ENCODE measurements around the gene ACTN2.

Gene ACTN2

DNA sequence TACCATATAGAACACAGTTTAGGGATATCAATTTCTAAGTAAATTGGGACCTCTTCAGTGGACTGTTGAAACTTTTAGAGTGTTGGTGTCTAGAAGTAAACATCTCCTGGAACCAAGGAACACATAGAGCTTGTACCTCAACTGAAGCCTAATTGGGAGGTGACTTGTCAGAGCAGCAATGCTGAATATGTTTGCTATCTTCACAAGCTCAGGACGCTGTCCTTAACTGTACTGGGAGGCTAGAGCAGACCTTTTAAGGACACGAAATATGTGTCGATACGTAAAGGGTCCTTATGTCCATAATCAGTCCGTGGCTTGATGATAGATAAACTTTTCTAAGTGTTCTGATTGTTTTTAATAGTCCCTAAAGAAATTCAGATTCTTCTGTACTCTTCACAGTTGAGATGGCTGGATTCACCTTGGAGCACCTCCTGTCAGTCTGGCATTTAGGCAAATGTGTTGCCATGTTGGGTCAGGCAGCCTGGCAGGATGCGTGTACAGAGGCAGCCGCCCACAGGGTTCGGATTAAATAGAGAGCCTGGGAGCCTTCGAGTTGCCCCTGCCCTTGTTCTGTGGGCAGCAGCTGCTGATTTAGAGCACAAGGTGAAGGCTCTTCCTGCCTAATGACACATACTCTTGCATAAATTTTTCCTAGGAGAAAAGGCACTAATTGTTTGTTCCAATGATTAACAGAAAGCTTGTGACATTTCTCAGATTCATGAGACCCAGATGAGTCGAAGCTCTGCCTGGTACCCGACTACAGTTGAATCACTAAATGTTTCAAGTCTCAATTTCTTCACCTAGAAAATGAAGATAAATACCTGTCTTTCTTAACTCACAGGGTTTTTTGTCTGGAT, 3.6 kb downstream of the ACTN2 start:
- H3K4me3 ChIP-seq (ENCODE audit: control insufficient read depth, low read depth, low read length): no peak overlapping the region

GRCh38 chr1:236691348-236691747, 5.0 kb downstream of the ACTN2 start:
- H3K4me3 ChIP-seq (ENCODE audit: control insufficient read depth, low read depth, low read length): no peak overlapping the region
- no peak for TF ChIP-seq CTCF (conservative IDR thresholded peaks at IDR 0.05; ENCODE audit: control insufficient read depth, insufficient read depth, low read depth, low read length)
- DNase-seq (ENCODE audit: low read depth): no peak

More for the DNA sequence above, 3.6 kb downstream of the ACTN2 start:
- TF ChIP-seq CTCF (conservative IDR thresholded peaks at IDR 0.05; ENCODE audit: control insufficient read depth, insufficient read depth, low read depth, low read length): no peak
- no peak for DNase-seq (ENCODE audit: low read depth)

- no peak overlapping the region for H3K4me3 ChIP-seq (ENCODE audit: control insufficient read depth, low read depth, low read length)
- TF ChIP-seq CTCF (conservative IDR thresholded peaks at IDR 0.05; ENCODE audit: control insufficient read depth, insufficient read depth, low read depth, low read length): no peak
- DNase-seq (ENCODE audit: low read depth): no peak
Observed at GRCh38 chr1:236692128-236692527, 5.8 kb downstream of the ACTN2 start.

DNA sequence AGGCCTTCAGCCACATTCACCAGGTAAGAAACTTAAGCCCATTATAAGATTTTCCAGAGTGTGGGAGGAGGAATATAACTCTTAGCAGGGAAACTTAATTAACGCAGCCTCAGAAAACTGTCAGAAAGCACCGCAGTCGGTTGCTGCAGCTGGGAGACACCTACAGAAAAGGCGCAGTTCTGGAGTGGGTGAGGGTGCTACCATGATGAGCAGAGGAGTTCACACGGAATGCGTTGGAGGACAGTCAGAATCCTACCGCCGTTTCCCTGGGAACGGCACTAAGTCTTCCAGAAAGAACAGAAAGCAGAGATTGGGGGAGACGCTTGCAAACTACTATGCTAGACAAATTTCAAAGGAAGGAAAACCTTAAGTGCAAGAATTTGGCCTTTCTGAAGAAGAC, 6.4 kb downstream of the ACTN2 start:
- no peak for TF ChIP-seq CTCF (conservative IDR thresholded peaks at IDR 0.05; ENCODE audit: control insufficient read depth, insufficient read depth, low read depth, low read length)

GRCh38 chr1:236699366-236699765, 13.1 kb downstream of the ACTN2 start:
- TF ChIP-seq CTCF (conservative IDR thresholded peaks at IDR 0.05; ENCODE audit: control insufficient read depth, insufficient read depth, low read depth, low read length): no peak
- no peak for DNase-seq (ENCODE audit: low read depth)
- no peak overlapping the region for H3K4me3 ChIP-seq (ENCODE audit: control insufficient read depth, low read depth, low read length)

More for the DNA sequence above, 6.4 kb downstream of the ACTN2 start:
- DNase-seq (ENCODE audit: low read depth): no peak
- no peak overlapping the region for H3K4me3 ChIP-seq (ENCODE audit: control insufficient read depth, low read depth, low read length)

- no peak for DNase-seq (ENCODE audit: low read depth)
- H3K4me3 ChIP-seq (ENCODE audit: control insufficient read depth, low read depth, low read length): no peak overlapping the region
- TF ChIP-seq CTCF (conservative IDR thresholded peaks at IDR 0.05; ENCODE audit: control insufficient read depth, insufficient read depth, low read depth, low read length): no peak
Observed at GRCh38 chr1:236700903-236701302, 14.6 kb downstream of the ACTN2 start.
